Osteoblast (primary cell): ENCODE data around the gene CLK4. TPM values are rescaled to one million over a fixed set of nuclear protein-coding genes. Genes with fewer than 3 reads are reported as not detected.

Experiments used
- DNase-seq: peaks from one replicate; pipeline ENCODE4 v3.0.0; 2011; ENCODE audit warnings: low spot score, mixed read lengths; ENCODE audit not compliant: insufficient read length; ENCODE audit errors: missing footprints
- H2AFZ ChIP-seq: 2 replicates; pipeline ENCODE4 v1.6.0; 2011; ENCODE audit warnings: mild to moderate bottlenecking, low read length
- H3K27ac ChIP-seq: 2 replicates; pipeline ENCODE4 v1.5.1; 2011; ENCODE audit warnings: mild to moderate bottlenecking, low read depth, low read length, moderate library complexity
- H3K27me3 ChIP-seq: 2 replicates; pipeline ENCODE4 v1.6.0; 2012; ENCODE audit warnings: mild to moderate bottlenecking, control low read depth, inconsistent platforms, low read length, moderate library complexity; ENCODE audit not compliant: insufficient read depth
- H3K36me3 ChIP-seq: 2 replicates; pipeline ENCODE4 v1.5.1; 2011; ENCODE audit warnings: mild to moderate bottlenecking, low read length, control low read depth, moderate library complexity; ENCODE audit not compliant: insufficient read depth
- H3K4me1 ChIP-seq: 2 replicates; pipeline ENCODE4 v1.5.1; 2011; ENCODE audit warnings: mild to moderate bottlenecking, low read length, control low read depth, moderate library complexity; ENCODE audit not compliant: insufficient read depth
- H3K4me2 ChIP-seq: 2 replicates; pipeline ENCODE4 v1.6.0; 2011; ENCODE audit warnings: mild to moderate bottlenecking, low read length; ENCODE audit not compliant: insufficient read depth
- H3K4me3 ChIP-seq: fragments of 200-600 bp; sonication (generic); 3 replicates; pipeline ENCODE4 v1.5.1; 2012; ENCODE audit warnings: mild to moderate bottlenecking, low read length, inconsistent platforms; ENCODE audit not compliant: insufficient read depth
- H3K79me2 ChIP-seq: 2 replicates; pipeline ENCODE4 v1.6.0; 2012; ENCODE audit warnings: mild to moderate bottlenecking, low read length, control low read depth, inconsistent platforms; ENCODE audit not compliant: insufficient read depth
- H3K9me3 ChIP-seq: 2 replicates; pipeline ENCODE4 v1.5.1; 2011; ENCODE audit warnings: low read depth, low read length, control low read depth
- H4K20me1 ChIP-seq: 2 replicates; pipeline ENCODE4 v1.6.0; 2012; ENCODE audit warnings: mild to moderate bottlenecking, low read length, control low read depth; ENCODE audit not compliant: insufficient read depth
- total RNA-seq: library from RNA; depleted of rRNA; stranded (reverse); fragments of >200 nt; gene quantifications from 2 replicates; pipeline ENCODE4 v1.2.3, GENCODE V29; 2012
- TF ChIP-seq, protein P1 (sequence below): IDR thresholded peaks from 2 replicates; pipeline ENCODE4 v1.5.1; 2011; ENCODE audit warnings: mild to moderate bottlenecking, low read depth, low read length, moderate library complexity; ENCODE audit errors: extremely low read depth

CLK4 gene
- total RNA-seq, 1 donor = 33.3 TPM

DNA sequence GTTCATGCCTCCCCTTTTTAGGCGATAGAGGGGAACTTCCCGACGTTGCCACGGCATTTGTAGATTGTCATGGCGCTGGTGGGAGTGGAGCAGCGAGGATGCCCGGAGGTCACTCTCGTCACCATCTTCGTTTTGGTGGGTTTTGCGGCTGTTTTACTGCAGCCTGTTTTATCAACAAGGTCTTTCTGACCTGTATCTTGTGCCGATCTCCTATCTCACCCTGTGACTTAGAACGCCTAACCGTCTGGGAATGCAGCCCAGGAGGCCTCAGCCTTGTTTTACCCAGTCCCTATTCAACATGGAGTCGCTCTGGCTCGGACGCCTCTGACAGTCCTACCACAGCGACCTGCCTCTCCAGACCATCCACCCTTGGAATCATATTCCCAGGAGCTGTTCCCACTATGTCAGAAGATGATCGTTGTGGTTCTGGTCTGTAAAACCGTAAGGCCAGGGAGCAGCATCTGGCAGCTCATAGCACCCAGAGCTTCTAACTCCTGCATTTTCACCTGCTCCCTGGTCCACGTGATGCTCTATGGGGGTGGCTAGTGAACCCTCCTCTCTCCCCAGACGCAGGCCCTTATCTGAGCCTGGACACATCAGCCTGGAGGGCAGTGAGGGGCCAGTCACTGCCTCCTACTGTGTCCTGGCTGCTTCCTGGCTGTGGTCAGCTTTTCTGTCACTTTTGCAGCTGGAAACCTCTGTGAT, 35.1 kb upstream of the CLK4 start:
- TF ChIP-seq, protein P1, sequence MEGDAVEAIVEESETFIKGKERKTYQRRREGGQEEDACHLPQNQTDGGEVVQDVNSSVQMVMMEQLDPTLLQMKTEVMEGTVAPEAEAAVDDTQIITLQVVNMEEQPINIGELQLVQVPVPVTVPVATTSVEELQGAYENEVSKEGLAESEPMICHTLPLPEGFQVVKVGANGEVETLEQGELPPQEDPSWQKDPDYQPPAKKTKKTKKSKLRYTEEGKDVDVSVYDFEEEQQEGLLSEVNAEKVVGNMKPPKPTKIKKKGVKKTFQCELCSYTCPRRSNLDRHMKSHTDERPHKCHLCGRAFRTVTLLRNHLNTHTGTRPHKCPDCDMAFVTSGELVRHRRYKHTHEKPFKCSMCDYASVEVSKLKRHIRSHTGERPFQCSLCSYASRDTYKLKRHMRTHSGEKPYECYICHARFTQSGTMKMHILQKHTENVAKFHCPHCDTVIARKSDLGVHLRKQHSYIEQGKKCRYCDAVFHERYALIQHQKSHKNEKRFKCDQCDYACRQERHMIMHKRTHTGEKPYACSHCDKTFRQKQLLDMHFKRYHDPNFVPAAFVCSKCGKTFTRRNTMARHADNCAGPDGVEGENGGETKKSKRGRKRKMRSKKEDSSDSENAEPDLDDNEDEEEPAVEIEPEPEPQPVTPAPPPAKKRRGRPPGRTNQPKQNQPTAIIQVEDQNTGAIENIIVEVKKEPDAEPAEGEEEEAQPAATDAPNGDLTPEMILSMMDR = no peak
- Histone ChIP-seq H3K36me3 (no peaks in the 10 kb centered on the region), H3K27me3 (no peaks in the 10 kb centered on the region), H3K27ac (no peak overlapping the region), H4K20me1 (no peaks in the 10 kb centered on the region), H3K4me1 (no peaks in the 10 kb centered on the region), H2AFZ (no peak overlapping the region), H3K79me2 (no peaks in the 10 kb centered on the region), H3K4me2 (no peak overlapping the region), H3K4me3 (no peak overlapping the region), H3K9me3 (no peaks in the 10 kb centered on the region)
- DNase-seq = no peak

DNA sequence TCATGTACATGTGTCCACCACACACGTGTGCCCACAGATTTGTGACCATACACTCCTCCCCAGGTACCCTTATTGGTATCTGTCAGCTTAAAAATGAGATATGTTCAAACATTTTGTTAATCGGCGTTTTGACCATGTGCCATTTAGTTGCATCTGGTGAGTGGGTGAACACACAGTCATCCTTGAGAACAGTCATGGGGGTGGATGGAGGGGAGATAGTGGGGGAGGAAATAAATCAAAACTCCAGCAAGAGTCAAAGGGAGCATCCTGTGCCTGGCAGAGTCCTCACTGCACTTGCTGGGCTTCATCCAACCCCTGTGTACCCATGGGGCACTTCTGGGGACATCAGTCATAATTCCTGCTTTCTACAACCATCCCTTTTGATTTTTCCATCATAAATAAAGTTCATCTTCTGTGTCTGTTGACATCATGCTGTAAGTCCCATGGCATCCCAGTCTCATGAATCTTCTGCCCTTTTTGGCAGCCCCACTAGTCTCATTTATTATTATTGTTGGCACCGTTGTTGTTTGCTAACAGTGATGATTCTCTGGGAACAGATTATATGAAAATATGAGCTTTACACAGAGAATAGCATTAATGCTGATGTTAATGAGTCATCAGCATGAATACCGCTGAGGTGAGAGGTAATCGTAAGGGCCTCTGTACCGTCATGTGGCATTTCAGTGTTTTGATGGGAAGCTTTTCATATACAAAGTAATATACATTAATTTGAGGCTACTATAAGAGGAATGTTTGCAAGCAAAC, 24.4 kb upstream of the CLK4 start:
- H3K27me3 ChIP-seq = no peaks in the 10 kb centered on the region
- peak; percentile 89 for DNase-seq
- TF ChIP-seq, protein P1 = no peak
- peak overlapping the region; percentile 59 for H3K4me2 ChIP-seq
- H2AFZ ChIP-seq = peak overlapping the region; percentile 16
- H3K4me3 ChIP-seq = no peak overlapping the region
- H3K4me1 ChIP-seq = peaks cover 27% of the 10 kb centered on the region
- no peaks in the 10 kb centered on the region for H3K36me3 ChIP-seq
- no peaks in the 10 kb centered on the region for H4K20me1 ChIP-seq
- H3K79me2 ChIP-seq = no peaks in the 10 kb centered on the region
- H3K27ac ChIP-seq = peak overlapping the region; percentile 91
- no peaks in the 10 kb centered on the region for H3K9me3 ChIP-seq

DNA sequence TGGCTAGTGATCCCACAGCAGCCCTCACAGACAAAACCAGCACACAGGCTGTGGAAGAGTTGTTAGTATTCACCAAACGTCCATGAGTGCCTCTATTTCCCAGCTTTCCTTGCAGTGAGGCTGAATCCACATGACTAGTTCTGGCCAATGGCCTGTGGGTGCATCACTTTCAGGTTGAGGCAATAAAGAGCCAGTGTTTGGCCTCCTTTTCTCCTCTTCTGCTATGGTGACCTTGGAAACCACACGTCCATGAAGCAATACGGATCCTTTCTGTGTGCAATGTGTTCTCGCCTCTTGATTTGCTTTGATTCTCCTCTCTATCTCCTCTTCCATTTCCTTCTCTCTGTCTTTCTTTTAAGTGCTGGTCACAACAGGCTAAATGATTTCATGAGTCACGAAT, 23.4 kb upstream of the CLK4 start:
- H3K27me3 ChIP-seq = no peaks in the 10 kb centered on the region
- no peak for DNase-seq
- no peaks in the 10 kb centered on the region for H3K36me3 ChIP-seq
- peak overlapping the region; percentile 91 for H3K27ac ChIP-seq
- H3K4me1 ChIP-seq = peaks cover 21% of the 10 kb centered on the region
- H3K4me2 ChIP-seq = no peak overlapping the region
- H2AFZ ChIP-seq = peak overlapping the region; percentile 41
- H3K4me3 ChIP-seq = no peak overlapping the region
- TF ChIP-seq, protein P1 = no peak
- no peaks in the 10 kb centered on the region for H4K20me1 ChIP-seq
- no peaks in the 10 kb centered on the region for H3K79me2 ChIP-seq
- no peaks in the 10 kb centered on the region for H3K9me3 ChIP-seq

DNA sequence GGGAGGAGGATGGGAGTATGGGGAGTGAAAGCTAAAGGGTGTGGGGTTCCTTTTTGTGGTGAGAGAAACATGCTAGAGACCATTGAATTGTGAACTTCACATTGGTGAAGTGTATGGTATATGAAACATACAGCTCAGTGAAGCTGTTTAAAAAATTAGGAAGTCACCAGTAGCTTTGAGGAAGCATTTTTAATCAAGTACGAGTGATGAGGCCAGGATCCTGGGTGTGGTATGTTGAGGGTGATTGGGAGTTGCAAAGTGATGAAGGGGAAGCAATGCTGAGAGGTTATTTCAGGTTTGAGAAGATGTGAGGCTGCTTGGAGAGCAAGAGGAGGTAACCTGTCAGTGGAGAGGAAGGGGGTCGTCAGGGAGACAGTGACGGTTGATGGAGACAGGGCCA, 22.7 kb upstream of the CLK4 start:
- no peaks in the 10 kb centered on the region for H3K36me3 ChIP-seq
- peaks cover 25% of the 10 kb centered on the region for H3K4me1 ChIP-seq
- no peak overlapping the region for H3K27ac ChIP-seq
- no peaks in the 10 kb centered on the region for H3K9me3 ChIP-seq
- no peak overlapping the region for H2AFZ ChIP-seq
- TF ChIP-seq, protein P1 = no peak
- no peak overlapping the region for H3K4me2 ChIP-seq
- no peaks in the 10 kb centered on the region for H4K20me1 ChIP-seq
- H3K4me3 ChIP-seq = no peak overlapping the region
- DNase-seq = no peak
- H3K79me2 ChIP-seq = no peaks in the 10 kb centered on the region
- H3K27me3 ChIP-seq = no peaks in the 10 kb centered on the region
